Activated naive CD4-positive, alpha-beta T cell treated with anti-CD3 and anti-CD28 coated beads, Interleukin-2, amount 50 U/mL, for 16 hours (primary cell): ENCODE measurements around the gene FIBP.

Source experiments
- DNase-seq: peaks from one replicate; pipeline ENCODE4 v3.0.0-alpha.2; 2020

Gene FIBP

GRCh38 chr11:65912845-65913244, 24.6 kb upstream of the FIBP start:
- no peak for DNase-seq

GRCh38 chr11:65911682-65912568, 23.7 kb upstream of the FIBP start:
- DNase-seq, result no peak

- DNase-seq, result no peak
Measured at GRCh38 chr11:65907878-65908277, 19.6 kb upstream of the FIBP start.

- DNase-seq, result no peak
Measured at GRCh38 chr11:65906602-65907001, 18.3 kb upstream of the FIBP start.

- DNase-seq, result no peak
Measured at GRCh38 chr11:65903715-65904114, 15.4 kb upstream of the FIBP start.

- no peak for DNase-seq
Measured at GRCh38 chr11:65903068-65903481, 14.8 kb upstream of the FIBP start.

- no peak for DNase-seq
Measured at GRCh38 chr11:65900899-65901180, 12.6 kb upstream of the FIBP start.

GRCh38 chr11:65900125-65900898, 12.0 kb upstream of the FIBP start, which contains the start of gene FOSL1:
TSS of gene FOSL1 (minus strand) at chr11:65900388. CDS start at chr11:65900339, 49 bp downstream.
- peak; percentile 95 for DNase-seq

- DNase-seq, result peak; percentile 81
Measured at GRCh38 chr11:65899356-65900124, 11.3 kb upstream of the FIBP start.

GRCh38 chr11:65898656-65899355, 10.5 kb upstream of the FIBP start:
- no peak for DNase-seq

GRCh38 chr11:65897020-65897471, 8.8 kb upstream of the FIBP start:
- no peak for DNase-seq

GRCh38 chr11:65896034-65896999, 8.0 kb upstream of the FIBP start:
- no peak for DNase-seq

GRCh38 chr11:65895482-65895981, 7.3 kb upstream of the FIBP start:
- DNase-seq, result no peak

- DNase-seq, result no peak
Measured at GRCh38 chr11:65894034-65894591, 5.8 kb upstream of the FIBP start.

- DNase-seq, result no peak
Measured at GRCh38 chr11:65892661-65893317, 4.5 kb upstream of the FIBP start.

GRCh38 chr11:65892137-65892540, 3.9 kb upstream of the FIBP start:
- DNase-seq, result peak; percentile 44

GRCh38 chr11:65891219-65892136, 3.2 kb upstream of the FIBP start:
- DNase-seq, result peak; percentile 41

GRCh38 chr11:65890324-65891218, 2.3 kb upstream of the FIBP start, which contains the start of gene CCDC85B:
TSS of gene CCDC85B (plus strand) at chr11:65890673. CDS start at chr11:65890784, 111 bp downstream.
- DNase-seq, result peak; percentile 97
